ENCODE data around the gene RANBP9. TPM values are rescaled to one million over a fixed set of nuclear protein-coding genes. Genes with fewer than 3 reads are reported as not detected.

The RANBP9 gene
- total RNA-seq, 1 donor from 2014 or later: 57.6 TPM

GRCh38 chr6:13613029-13613594 lies 98.5 kb downstream of the RANBP9 start:
- intact Hi-C loops (cut with micrococcal nuclease): no loop called here

GRCh38 chr6:13611715-13612114 lies 99.9 kb downstream of the RANBP9 start:
- intact Hi-C loops (cut with micrococcal nuclease): no loop called here

- intact Hi-C loops (cut with micrococcal nuclease): no loop called here
Observed at GRCh38 chr6:13605634-13606033, 106.0 kb downstream of the RANBP9 start.

GRCh38 chr6:13604546-13605416 lies 106.9 kb downstream of the RANBP9 start:
- intact Hi-C loops (cut with micrococcal nuclease): no loop called here

- intact Hi-C loops (cut with micrococcal nuclease): no loop called here
Observed at GRCh38 chr6:13604135-13604534, 107.5 kb downstream of the RANBP9 start.

GRCh38 chr6:13600036-13600435 lies 111.6 kb downstream of the RANBP9 start:
- intact Hi-C loops (cut with micrococcal nuclease): no loop called here

- intact Hi-C loops (cut with micrococcal nuclease): no loop called here
Observed at GRCh38 chr6:13597073-13597472, 114.6 kb downstream of the RANBP9 start.

- intact Hi-C loops (cut with micrococcal nuclease): no loop called here
Observed at GRCh38 chr6:13593720-13594119, 117.9 kb downstream of the RANBP9 start.

GRCh38 chr6:13593103-13593502 lies 118.5 kb downstream of the RANBP9 start:
- intact Hi-C loops (cut with micrococcal nuclease): no loop called here

- intact Hi-C loops (cut with micrococcal nuclease): no loop called here
Observed at GRCh38 chr6:13591205-13591921, 120.3 kb downstream of the RANBP9 start.

GRCh38 chr6:13590574-13591153 lies 121.0 kb downstream of the RANBP9 start:
- intact Hi-C loops (cut with micrococcal nuclease): no loop called here

- intact Hi-C loops (cut with micrococcal nuclease): no loop called here
Observed at GRCh38 chr6:13589801-13590200, 121.8 kb downstream of the RANBP9 start.

GRCh38 chr6:13586603-13587542 lies 124.8 kb downstream of the RANBP9 start:
- intact Hi-C loops (cut with micrococcal nuclease): no loop called here

GRCh38 chr6:13581700-13582229 lies 129.9 kb downstream of the RANBP9 start:
- intact Hi-C loops (cut with micrococcal nuclease): no loop called here

GRCh38 chr6:13579911-13580310 lies 131.7 kb downstream of the RANBP9 start:
- intact Hi-C loops (cut with micrococcal nuclease): loop anchor here (5.0 to 10.0 kb wide), 2 partner anchors 537 to 1565 kb away; partner anchors contain the start of genes CD83 and HIVEP1

- intact Hi-C loops (cut with micrococcal nuclease): loop anchor here (5.0 to 10.0 kb wide), 2 partner anchors 539 to 1563 kb away; partner anchors contain the start of genes CD83 and HIVEP1
Observed at GRCh38 chr6:13577926-13578325, 133.7 kb downstream of the RANBP9 start.

- intact Hi-C loops (cut with micrococcal nuclease): loop anchor here (5.0 to 10.0 kb wide), 2 partner anchors 541 to 1561 kb away; partner anchors contain the start of genes CD83 and HIVEP1
Observed at GRCh38 chr6:13576017-13576416, 135.6 kb downstream of the RANBP9 start.

GRCh38 chr6:13575377-13575775 lies 136.3 kb downstream of the RANBP9 start:
- intact Hi-C loops (cut with micrococcal nuclease): loop anchor here (1.0 to 10.0 kb wide), 7 partner anchors 121 to 1673 kb away; partner anchors contain the start of genes CD83 and HIVEP1

GRCh38 chr6:13574571-13575376 lies 136.9 kb downstream of the RANBP9 start, which contains the start of gene SIRT5:
SIRT5 (plus strand) TSS chr6:13574601; CDS start chr6:13584111, 9,510 bp downstream.
- intact Hi-C loops (cut with micrococcal nuclease): loop anchor here (1.0 to 10.0 kb wide), 18 partner anchors 41 to 1674 kb away; partner anchors contain the start of genes CD83, HIVEP1, MCUR1 and NOL7

Data from T-helper 1 cell treated with Interleukin-12 subunit alpha and Interleukin-12 subunit beta and Interleukin-4 antibody, amounts not matched to agents 30 ng/mL and 1 ng/mL, for 36 hours (primary cell).